Measurements from ENCODE around the gene SLC10A4. TPM values are rescaled to one million over a fixed set of nuclear protein-coding genes. Genes with fewer than 3 reads are reported as not detected.

SLC10A4 gene
- total and polyA plus RNA-seq, 2 of the 8 experiments (the other 6 are each of a cell fraction or from before 2014, with no cell fraction given), result 4.5 to 5.6 TPM

DNA sequence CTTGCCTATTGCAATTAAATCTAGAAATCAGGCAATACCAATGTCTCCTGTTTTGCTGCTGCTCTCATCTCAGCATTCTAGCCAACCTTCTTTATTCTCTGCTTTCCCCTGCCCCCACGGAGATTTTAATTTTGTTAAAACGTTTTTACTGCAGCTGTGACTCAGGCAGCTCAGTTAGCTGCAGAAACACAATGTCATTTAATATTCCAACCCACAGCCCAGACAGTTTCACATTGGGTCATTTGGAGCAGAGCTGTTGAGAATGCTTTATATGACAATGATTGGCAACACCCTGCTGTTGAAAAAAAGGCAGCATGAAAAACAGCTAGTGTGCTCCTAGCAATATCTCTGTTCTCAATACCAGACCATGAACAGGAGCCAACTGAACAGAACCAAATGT lies 12.6 kb upstream of the SLC10A4 start:
- H2BK20ac ChIP-seq (ENCODE audit: low read length), result no peak overlapping the region
- no peaks in the 10 kb centered on the region for H3K9me3 ChIP-seq (ENCODE audit: insufficient read depth in 2 of 2, low read depth in 1 of 2, low read length in 1 of 2)
- no peak overlapping the region for H3K4me3 ChIP-seq (ENCODE audit: extremely low read depth in 1 of 4, insufficient read depth in 2 of 4, low read depth in 3 of 4, low read length in 4 of 4)
- no peak for DNase-seq (ENCODE audit: low read depth in 1 of 2, low spot score in 2 of 2)
- H3K23ac ChIP-seq (ENCODE audit: insufficient read length), result no peak overlapping the region
- H4K20me1 ChIP-seq (replicated peaks in 1 of 2; ENCODE audit: control insufficient read depth in 1 of 2, insufficient read depth in 2 of 2, low read length in 2 of 2), result no peaks in the 10 kb centered on the region
- H3K23me2 ChIP-seq (ENCODE audit: low read depth, low read length), result no peaks in the 10 kb centered on the region
- H3K56ac ChIP-seq (replicated peaks; ENCODE audit: insufficient read length, low read depth, low read length), result no peak overlapping the region
- no peak overlapping the region for H3K9ac ChIP-seq (replicated peaks in 1 of 4; ENCODE audit: extremely low read depth in 1 of 4, low read depth in 3 of 4, low read length in 3 of 4)
- no peak overlapping the region for H4K5ac ChIP-seq (ENCODE audit: insufficient read length, low read depth, low read length)
- H3K27me3 ChIP-seq (replicated peaks in 1 of 4; ENCODE audit: control insufficient read depth in 3 of 4, extremely low read depth in 1 of 4, insufficient read depth in 3 of 4, low read length in 3 of 4), result no peaks in the 10 kb centered on the region
- WGBS, 2 experiments (ENCODE audit: extremely low coverage in 1 of 2, insufficient coverage in 1 of 2, insufficient read length in 1 of 2, insufficient replicate concordance in 2 of 2, low coverage in 1 of 2, low lambda C conversion rate in 2 of 2, missing lambda C conversion rate in 1 of 2), result 38% methylated on average over 2 of the region's 2 CpGs; no CpG with 5 or more reads in 1 of the 2 experiments
- H2AFZ ChIP-seq (ENCODE audit: low read length), result 0 out of 2 replicates have a peak overlapping the region, but pooled peaks have one; percentile 8
- no peak overlapping the region for H3K18ac ChIP-seq (ENCODE audit: extremely low read depth, low read length)
- H2BK5ac ChIP-seq (ENCODE audit: low read depth, low read length), result no peak overlapping the region
- H3K4ac ChIP-seq (replicated peaks; ENCODE audit: insufficient read length, low read depth, low read length), result no peak overlapping the region
- no peak for FAIRE-seq
- no peak for TF ChIP-seq EZH2 (IDR thresholded peaks at IDR 0.05; ENCODE audit: low read depth, low read length, severe bottlenecking)
- no peak for TF ChIP-seq CHD1 (IDR thresholded peaks at IDR 0.05; ENCODE audit: low read depth, low read length)
- TF ChIP-seq TEAD4 (IDR thresholded peaks at IDR 0.05; ENCODE audit: low read depth, low read length), result no peak
- TF ChIP-seq POU5F1 (IDR thresholded peaks at IDR 0.05; ENCODE audit: low read depth, low read length), result no peak
- no peak for TF ChIP-seq POLR2A (IDR thresholded peaks at IDR 0.05; ENCODE audit: control extremely low read depth in 1 of 2, low read depth in 2 of 2, low read length in 2 of 2)
- TF ChIP-seq CBX5 (IDR thresholded peaks at IDR 0.05; ENCODE audit: low read depth, low read length), result no peak
- no peak for TF ChIP-seq SUZ12 (IDR thresholded peaks at IDR 0.05; ENCODE audit: low read length)
- TF ChIP-seq MAFK (IDR thresholded peaks at IDR 0.05; ENCODE audit: low read depth, low read length), result no peak
- H3K14ac ChIP-seq (ENCODE audit: insufficient read length), result no peak overlapping the region
- H2BK12ac ChIP-seq (ENCODE audit: low read depth, low read length), result no peak overlapping the region
- no peak overlapping the region for H2BK15ac ChIP-seq (ENCODE audit: low read length)
- no peaks in the 10 kb centered on the region for H3K36me3 ChIP-seq (ENCODE audit: control insufficient read depth in 2 of 4, insufficient read depth in 4 of 4, low read length in 3 of 4)
- no peaks in the 10 kb centered on the region for H3K79me2 ChIP-seq (ENCODE audit: control insufficient read depth in 1 of 2, insufficient read depth in 2 of 2, low read length in 2 of 2)
- no peak overlapping the region for H3K27ac ChIP-seq (ENCODE audit: low read depth, low read length)
- peaks cover 0 to 2% (median 0%) of the 10 kb centered on the region in 4 experiments; a peak in 1 of 7 replicates for H3K4me1 ChIP-seq (replicated peaks in 1 of 4; ENCODE audit: control insufficient read depth in 3 of 4, insufficient read depth in 4 of 4, low read length in 3 of 4)
- H3K4me2 ChIP-seq (ENCODE audit: insufficient read depth in 1 of 2, low read depth in 2 of 2, low read length in 2 of 2), result no peak overlapping the region
- ChIA-PET CTCF (ENCODE audit: partially characterized antibody) (no interaction called here), POLR2A (ENCODE audit: partially characterized antibody) (interaction anchor here (1.3 kb wide), 1 partner anchor 13 kb away, joined by 5 read pairs; the partner anchor contains the start of gene SLC10A4)
- H4K91ac ChIP-seq (replicated peaks; ENCODE audit: insufficient read length, low read length), result no peak overlapping the region
- no peak overlapping the region for H2BK120ac ChIP-seq (replicated peaks; ENCODE audit: low read depth, low read length)
- no peak overlapping the region for H2AK5ac ChIP-seq (ENCODE audit: low read depth, low read length)
- no peaks in the 10 kb centered on the region for H3K79me1 ChIP-seq (ENCODE audit: low read depth, low read length)
- no peak overlapping the region for H4K8ac ChIP-seq (ENCODE audit: extremely low read depth, insufficient read depth, low read length)
